GM12875 (cell line): ENCODE results near the gene CSPG4.

ENCODE experiments used
- H3K4me3 ChIP-seq: one replicate; pipeline ENCODE4 v1.5.1; 2011; ENCODE audit warnings: low read depth, low read length, control low read depth
- CTCF ChIP-seq: IDR thresholded peaks from 2 replicates; pipeline ENCODE4 v1.5.1; 2011; ENCODE audit warnings: low read depth, mild to moderate bottlenecking, control low read depth, inconsistent platforms, low read length, moderate library complexity, borderline replicate concordance; ENCODE audit not compliant: insufficient read depth

The CSPG4 gene

GRCh38 chr15:75646112-75646943 is 66.3 kb downstream of the CSPG4 start:
- no peak overlapping the region for H3K4me3 ChIP-seq
- TF ChIP-seq CTCF: no peak

GRCh38 chr15:75644376-75644775 is 68.3 kb downstream of the CSPG4 start:
- TF ChIP-seq CTCF: no peak
- H3K4me3 ChIP-seq: no peak overlapping the region

- H3K4me3 ChIP-seq: no peak overlapping the region
- TF ChIP-seq CTCF: no peak
Measured at GRCh38 chr15:75641603-75642002, 71.0 kb downstream of the CSPG4 start.

GRCh38 chr15:75641179-75641503 is 71.5 kb downstream of the CSPG4 start:
- no peak overlapping the region for H3K4me3 ChIP-seq
- no peak for TF ChIP-seq CTCF

GRCh38 chr15:75640483-75641178 is 72.0 kb downstream of the CSPG4 start:
- peak overlapping the region; percentile 97 for H3K4me3 ChIP-seq
- TF ChIP-seq CTCF: peak; percentile 24; the same call in 1 of the 2 replicates

- H3K4me3 ChIP-seq: peak within 1 kb of the TSS; percentile 97
- TF ChIP-seq CTCF: no peak
Measured at GRCh38 chr15:75639709-75640482, 72.8 kb downstream of the CSPG4 start, which contains the start of gene IMP3. IMP3 (minus strand) TSS chr15:75640224; CDS start chr15:75640168, 56 bp downstream.
